Immature natural killer cell (primary cell): ENCODE results near the gene ACADM. TPM values are rescaled to one million over a fixed set of nuclear protein-coding genes. Genes with fewer than 3 reads are reported as not detected.

Source experiments
- polyA plus RNA-seq, 3 donors: library from polyadenylated mRNA; unstranded; fragments of 300-500 nt; fragmentation: Illumina TruSeq; gene quantifications; one replicate each; pipeline ENCODE4 v1.2.3, GENCODE V29; 2021

ACADM gene
- polyA plus RNA-seq, 3 donors from 2014 or later: 32.8 to 44.1 (median 43.6) TPM

Other genes with a start within 250 kb of the ACADM start
- gene SLC44A5, start 113.6 kb upstream of the ACADM start, polyA plus RNA-seq: under 1 TPM in 2 of 3 donors, not detected in 1; 0.25 to 0.88 TPM
- gene RABGGTB, start 61.5 kb downstream of the ACADM start, polyA plus RNA-seq: 1 to 10 TPM; 1.5 to 9.4 (median 4.3) TPM
- gene MSH4, start 72.2 kb downstream of the ACADM start, polyA plus RNA-seq: not detected
- not detected for gene ASB17, start 207.7 kb downstream of the ACADM start, polyA plus RNA-seq